GM10266 (cell line): ENCODE measurements around the gene UPF3A.
"Not testable (repeated sequence)": the region's sequence is repeated elsewhere in the genome, so short reads cannot be mapped to it uniquely, and the experiment has no call there.

Experiments
- DNase-seq: peaks from one replicate; pipeline ENCODE4 v3.0.0; 2012; ENCODE audit errors: extremely low spot score
- CTCF ChIP-seq: IDR thresholded peaks from 2 replicates; pipeline ENCODE4 v1.5.1; 2012; ENCODE audit warnings: mild to moderate bottlenecking, low read depth; ENCODE audit not compliant: control insufficient read depth, insufficient read depth; ENCODE audit errors: missing control alignments

The UPF3A gene

GRCh38 chr13:114237415-114238112 lies 43.8 kb upstream of the UPF3A start:
- no peak for DNase-seq
- no peak for TF ChIP-seq CTCF

- no peak for DNase-seq
- no peak for TF ChIP-seq CTCF
These were observed 39.5 kb upstream of the UPF3A start for GRCh38 chr13:114241918-114242317.

GRCh38 chr13:114243971-114244370 lies 37.4 kb upstream of the UPF3A start:
- no peak for TF ChIP-seq CTCF
- DNase-seq = no peak

- TF ChIP-seq CTCF = no peak
These were observed 36.8 kb upstream of the UPF3A start for GRCh38 chr13:114244637-114245036.

GRCh38 chr13:114248011-114248410 lies 33.4 kb upstream of the UPF3A start:
- DNase-seq = no peak
- TF ChIP-seq CTCF = no peak

More at GRCh38 chr13:114244637-114245036, 36.8 kb upstream of the UPF3A start:
- no peak for DNase-seq

- no peak for TF ChIP-seq CTCF
- no peak for DNase-seq
These were observed 32.3 kb upstream of the UPF3A start for GRCh38 chr13:114249077-114249476.

GRCh38 chr13:114251639-114252440 lies 29.6 kb upstream of the UPF3A start:
- DNase-seq = not testable (repeated sequence)
